ENCODE data around the gene IL34.

Gene IL34

DNA sequence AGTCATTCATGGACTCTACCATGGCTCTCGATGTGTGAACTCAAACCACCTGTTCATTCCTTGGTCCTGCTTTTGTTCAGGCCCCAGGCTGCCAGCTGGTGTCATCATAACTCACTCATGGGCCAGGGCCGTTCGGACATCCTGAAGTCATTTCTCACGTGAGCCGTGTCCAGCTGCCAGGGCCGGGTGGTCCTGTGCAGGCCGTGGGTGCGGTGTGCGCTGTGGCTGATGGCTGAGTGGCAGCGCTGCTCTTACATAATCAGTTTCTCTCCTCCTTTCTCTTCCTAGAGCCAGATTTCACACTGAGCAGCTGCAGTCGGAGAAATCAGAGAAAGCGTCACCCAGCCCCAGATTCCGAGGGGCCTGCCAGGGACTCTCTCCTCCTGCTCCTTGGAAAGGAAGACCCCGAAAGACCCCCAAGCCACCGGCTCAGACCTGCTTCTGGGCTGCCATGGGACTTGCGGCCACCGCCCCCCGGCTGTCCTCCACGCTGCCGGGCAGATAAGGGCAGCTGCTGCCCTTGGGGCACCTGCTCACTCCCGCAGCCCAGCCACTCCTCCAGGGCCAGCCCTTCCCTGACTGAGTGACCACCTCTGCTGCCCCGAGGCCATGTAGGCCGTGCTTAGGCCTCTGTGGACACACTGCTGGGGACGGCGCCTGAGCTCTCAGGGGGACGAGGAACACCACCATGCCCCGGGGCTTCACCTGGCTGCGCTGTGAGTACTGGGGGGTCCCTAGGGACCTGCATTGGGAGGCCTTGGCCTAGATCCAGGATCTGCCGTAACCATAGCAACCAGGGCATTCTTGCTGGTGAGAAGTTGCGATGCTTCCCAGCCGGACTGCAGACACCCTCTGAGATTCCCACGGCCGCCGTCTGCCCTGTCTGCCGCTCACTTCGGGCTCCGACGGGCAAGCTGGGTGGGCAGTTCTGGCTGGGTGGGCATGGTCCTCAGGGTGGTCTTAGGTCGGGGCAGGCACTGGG is at the start of gene IL34:
Gene IL34, plus strand, starts transcription at position 300 of the 982 bp plus-strand sequence. Its CDS starts 389 bp downstream, at position 689.
- no peak for TF ChIP-seq CTCF (IDR thresholded peaks at IDR 0.05; ENCODE audit: insufficient read depth, missing control alignments)
- DNase-seq (ENCODE audit: insufficient read length, low spot score), result no peak
- no peak for FAIRE-seq

- FAIRE-seq, result no peak
- no peak for DNase-seq (ENCODE audit: insufficient read length, low spot score)
- TF ChIP-seq CTCF (IDR thresholded peaks at IDR 0.05; ENCODE audit: insufficient read depth, missing control alignments), result no peak
Measured at GRCh38 chr16:70597135-70597835, 49.1 kb upstream of the IL34 start.

GRCh38 chr16:70598937-70599503 is 47.3 kb upstream of the IL34 start:
- no peak for FAIRE-seq
- no peak for TF ChIP-seq CTCF (IDR thresholded peaks at IDR 0.05; ENCODE audit: insufficient read depth, missing control alignments)
- DNase-seq (ENCODE audit: insufficient read length, low spot score), result no peak

- no peak for TF ChIP-seq CTCF (IDR thresholded peaks at IDR 0.05; ENCODE audit: insufficient read depth, missing control alignments)
- no peak for DNase-seq (ENCODE audit: insufficient read length, low spot score)
- FAIRE-seq, result no peak
Measured at GRCh38 chr16:70600730-70601129, 45.6 kb upstream of the IL34 start.

DNA sequence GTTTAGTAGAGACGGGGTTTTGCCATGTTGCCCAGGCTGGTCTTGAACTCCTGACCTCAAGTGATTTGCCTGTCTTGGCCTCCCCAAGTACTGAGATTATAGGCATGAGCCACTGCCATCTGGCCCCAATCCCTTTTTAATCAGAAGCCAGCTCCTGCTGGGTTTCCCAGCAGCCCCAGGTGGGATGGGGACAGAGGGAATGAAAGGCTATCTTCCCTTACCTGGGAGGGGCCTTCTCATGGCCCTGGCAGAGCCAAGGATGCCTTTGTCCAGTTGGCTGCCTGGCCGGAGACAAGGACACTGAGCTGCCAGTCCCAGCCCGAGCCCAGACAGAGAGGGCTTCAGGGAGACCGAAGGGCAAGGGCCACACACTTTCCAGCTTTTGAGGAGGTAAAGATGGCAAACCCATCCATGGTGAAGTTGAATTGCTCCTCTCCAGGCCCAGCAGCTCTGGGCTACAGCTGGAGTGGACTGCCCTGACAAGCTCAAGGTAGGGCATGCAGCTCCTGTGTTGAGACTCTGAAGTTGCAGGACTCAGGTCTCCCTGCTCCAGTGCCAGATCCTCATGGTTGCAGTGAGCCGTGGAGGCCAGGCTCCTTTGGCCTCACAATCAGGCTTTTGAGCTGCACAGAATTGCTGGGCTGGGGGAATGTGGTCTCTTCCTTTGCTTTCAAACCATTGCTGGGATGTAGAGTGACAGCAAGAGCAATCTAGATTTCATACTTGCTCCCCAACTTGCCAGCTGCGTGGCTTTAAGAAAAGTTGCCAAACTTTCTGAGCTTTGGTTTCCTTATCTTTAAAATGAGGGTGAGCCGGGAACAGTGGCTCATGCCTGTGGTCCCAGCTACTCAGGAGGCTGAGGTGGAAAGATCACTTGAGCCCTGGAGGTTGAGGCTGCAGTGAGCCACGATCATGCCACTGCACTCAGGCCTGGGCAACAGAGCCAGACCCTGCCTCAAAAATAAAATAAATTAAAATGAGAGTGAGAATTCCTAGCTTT is 44.5 kb upstream of the IL34 start:
- no peak for FAIRE-seq
- no peak for DNase-seq (ENCODE audit: insufficient read length, low spot score)
- TF ChIP-seq CTCF (IDR thresholded peaks at IDR 0.05; ENCODE audit: insufficient read depth, missing control alignments), result no peak

GRCh38 chr16:70602831-70603230 is 43.5 kb upstream of the IL34 start:
- FAIRE-seq, result no peak
- DNase-seq (ENCODE audit: insufficient read length, low spot score), result no peak
- no peak for TF ChIP-seq CTCF (IDR thresholded peaks at IDR 0.05; ENCODE audit: insufficient read depth, missing control alignments)
